Femur (tissue), 1 donor: Measurements from ENCODE around the gene STPG1.

ENCODE experiments used
- DNase-seq: peaks from one replicate; pipeline ENCODE4 v3.0.0-alpha.2; 2017

STPG1 gene

GRCh38 chr1:24426744-24427544 lies 13.4 kb upstream of the STPG1 start:
- DNase-seq, result no peak

- no peak for DNase-seq
Measured at GRCh38 chr1:24425922-24426321, 12.3 kb upstream of the STPG1 start.

- no peak for DNase-seq
Measured at GRCh38 chr1:24425441-24425840, 11.9 kb upstream of the STPG1 start.

GRCh38 chr1:24424990-24425389 lies 11.4 kb upstream of the STPG1 start:
- DNase-seq, result no peak

GRCh38 chr1:24424207-24424606 lies 10.6 kb upstream of the STPG1 start:
- no peak for DNase-seq

GRCh38 chr1:24421502-24421901 lies 7.9 kb upstream of the STPG1 start:
- DNase-seq, result no peak

GRCh38 chr1:24420547-24420946 lies 7.0 kb upstream of the STPG1 start:
- DNase-seq, result no peak

- no peak for DNase-seq
Measured at GRCh38 chr1:24418898-24419628, 5.5 kb upstream of the STPG1 start.

GRCh38 chr1:24417681-24418080 lies 4.1 kb upstream of the STPG1 start:
- no peak for DNase-seq

GRCh38 chr1:24416666-24417391 lies 3.2 kb upstream of the STPG1 start:
- DNase-seq, result no peak

GRCh38 chr1:24415910-24416665 lies 2.5 kb upstream of the STPG1 start:
- no peak for DNase-seq

GRCh38 chr1:24415334-24415909 lies 1.8 kb upstream of the STPG1 start, which contains the start of gene NIPAL3:
Gene NIPAL3 (plus strand): TSS chr1:24415802. CDS start chr1:24419548, 3,746 bp downstream.
- peak; percentile 98 for DNase-seq

GRCh38 chr1:24414775-24415333 lies 1.3 kb upstream of the STPG1 start:
- no peak for DNase-seq

GRCh38 chr1:24412408-24412807 lies 1.2 kb downstream of the STPG1 start:
- DNase-seq, result no peak

- no peak for DNase-seq
Measured at GRCh38 chr1:24411963-24412362, 1.6 kb downstream of the STPG1 start.

- no peak for DNase-seq
Measured at GRCh38 chr1:24410750-24411149, 2.8 kb downstream of the STPG1 start.

GRCh38 chr1:24409535-24409934 lies 4.0 kb downstream of the STPG1 start:
- no peak for DNase-seq

- DNase-seq, result no peak
Measured at GRCh38 chr1:24406788-24407187, 6.8 kb downstream of the STPG1 start.

- no peak for DNase-seq
Measured at GRCh38 chr1:24403806-24404205, 9.8 kb downstream of the STPG1 start.

GRCh38 chr1:24400065-24400464 lies 13.5 kb downstream of the STPG1 start:
- no peak for DNase-seq

- DNase-seq, result no peak
Measured at GRCh38 chr1:24393892-24394291, 19.7 kb downstream of the STPG1 start.
